HepG2 (cell line): Measurements from ENCODE around the gene UBC. TPM values are rescaled to one million over a fixed set of nuclear protein-coding genes. Genes with fewer than 3 reads are reported as not detected.
A peak's percentile ranks its signal among the peaks of the same experiment; 100 is the strongest.

ENCODE experiments used
- EED ChIP-seq: sonication (generic); formaldehyde crosslinking; IDR thresholded peaks from 2 replicates; pipeline ENCODE4 v1.5.0; 2020; ENCODE audit warnings: mild to moderate bottlenecking, missing genetic modification reagents
- FOXM1 ChIP-seq: sonication (generic); formaldehyde crosslinking; IDR thresholded peaks from 2 replicates; pipeline ENCODE4 v1.5.0; 2020; ENCODE audit warnings: missing genetic modification reagents
- GABPA ChIP-seq, 2 experiments: IDR thresholded peaks; 2 replicates each; pipeline ENCODE4 v1.6.1; 2011 to 2016; ENCODE audit warnings: low read depth in 2 of 2, low read length in 1 of 2, missing biosample characterization in 1 of 2, missing genetic modification characterization in 1 of 2
- MXD3 ChIP-seq: IDR thresholded peaks from 2 replicates; pipeline ENCODE4 v1.6.1; 2016; ENCODE audit warnings: mild to moderate bottlenecking, missing biosample characterization, missing genetic modification reagents
- NFAT5 ChIP-seq: sonication (generic); formaldehyde crosslinking; IDR thresholded peaks from 2 replicates; pipeline ENCODE4 v1.4.0; 2020; ENCODE audit warnings: missing genetic modification reagents
- PAXIP1 ChIP-seq: sonication (generic); formaldehyde crosslinking; conservative IDR thresholded peaks from 2 replicates; pipeline ENCODE4 v1.4.0; 2020; ENCODE audit warnings: mild to moderate bottlenecking, missing genetic modification reagents, moderate library complexity
- POGZ ChIP-seq: sonication (generic); formaldehyde crosslinking; IDR thresholded peaks from 2 replicates; pipeline ENCODE4 v1.4.0; 2020; ENCODE audit warnings: mild to moderate bottlenecking, missing genetic modification reagents
- PTBP1 ChIP-seq: fragments of 200-400 bp; formaldehyde crosslinking; IDR thresholded peaks from 2 replicates; pipeline ENCODE4 v1.6.1; 2018; ENCODE audit warnings: low read length, low read depth; ENCODE audit not compliant: poor library complexity, severe bottlenecking
- SAFB2 ChIP-seq: sonication (generic); formaldehyde crosslinking; IDR thresholded peaks from 2 replicates; pipeline ENCODE4 v1.5.1; 2020; ENCODE audit warnings: missing genetic modification reagents, low read depth, mild to moderate bottlenecking, borderline replicate concordance
- STAT6 ChIP-seq: sonication (generic); formaldehyde crosslinking; IDR thresholded peaks from 2 replicates; pipeline ENCODE4 v1.4.0; 2020; ENCODE audit warnings: missing genetic modification reagents, mild to moderate bottlenecking, borderline replicate concordance
- ZBTB3 ChIP-seq: sonication (generic); formaldehyde crosslinking; IDR thresholded peaks from 2 replicates; pipeline ENCODE4 v1.4.0; 2020; ENCODE audit warnings: low read depth, mild to moderate bottlenecking, moderate library complexity, missing genetic modification reagents, borderline replicate concordance
- ZNF12 ChIP-seq: sonication (generic); formaldehyde crosslinking; IDR thresholded peaks from 2 replicates; pipeline ENCODE4 v1.5.0; 2020; ENCODE audit warnings: missing genetic modification reagents
- ZNF232 ChIP-seq: sonication (generic); formaldehyde crosslinking; IDR thresholded peaks from 2 replicates; pipeline ENCODE4 v1.4.0; 2020; ENCODE audit warnings: missing genetic modification reagents, borderline replicate concordance
- ZNF3 ChIP-seq: IDR thresholded peaks from 2 replicates; pipeline ENCODE4 v1.7.0; 2017; ENCODE audit warnings: inconsistent platforms
- ZNF34 ChIP-seq: sonication (generic); formaldehyde crosslinking; IDR thresholded peaks from 2 replicates; pipeline ENCODE4 v1.4.0; 2020; ENCODE audit warnings: mild to moderate bottlenecking, missing genetic modification reagents, borderline replicate concordance
- polyA plus RNA-seq, 8 experiments: library from polyadenylated mRNA; depleted of rRNA in 3 of 8; stranded (reverse) in 7 of 8; unstranded in 1 of 8; fragments of >200 nt; fragmentation: Illumina TruSeq in 4 of 8; extraction: Trizol in 4 of 8; gene quantifications; 2 replicates each; pipeline versions ENCODE4 v1.2.1 to v1.2.3, GENCODE V29; 2011 to 2016; ENCODE audit warnings: low read depth in 4 of 8, missing spikeins in 1 of 8, mixed read lengths in 1 of 8; ENCODE audit not compliant: insufficient read depth in 1 of 8
- total RNA-seq, 5 experiments: library from RNA; depleted of rRNA; stranded (reverse); fragments of >200 nt; fragmentation: Illumina TruSeq; extraction: Trizol; gene quantifications; 2 replicates each; pipeline ENCODE4 v1.2.3, GENCODE V29; 2016; ENCODE audit warnings: low read depth in 1 of 5
- TF ChIP-seq, protein P1 (sequence below): sonication (generic); formaldehyde crosslinking; IDR thresholded peaks from 2 replicates; pipeline ENCODE4 v1.4.0; 2020; ENCODE audit warnings: mild to moderate bottlenecking, missing genetic modification reagents, borderline replicate concordance

UBC gene
- total and polyA plus RNA-seq, 2 of the 13 experiments (the other 11 are each of a cell fraction or from before 2014, with no cell fraction given) = 805 to 1,432 TPM

DNA sequence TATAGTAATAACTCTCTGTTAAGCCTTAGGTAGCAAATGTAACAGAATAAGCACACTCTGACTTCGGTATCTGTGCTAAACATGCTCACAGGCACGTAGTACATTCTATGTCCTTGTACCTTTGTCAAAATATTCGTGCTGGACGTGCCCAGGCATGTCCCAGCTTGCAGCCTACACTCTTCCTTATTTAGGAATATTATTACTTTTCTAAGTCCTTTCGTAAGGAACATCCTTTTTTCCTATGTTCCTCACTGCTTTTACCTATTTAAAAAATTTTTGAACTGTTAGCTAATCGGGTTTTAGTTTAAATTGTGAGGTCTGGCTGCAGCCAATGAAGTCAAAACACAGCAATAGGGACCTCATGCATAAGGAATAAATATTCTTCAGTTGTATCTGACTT, 24.1 kb upstream of the UBC start (continued):
- no peak for TF ChIP-seq ZNF232 (CRISPR knock-in tag)
- TF ChIP-seq, protein P1, sequence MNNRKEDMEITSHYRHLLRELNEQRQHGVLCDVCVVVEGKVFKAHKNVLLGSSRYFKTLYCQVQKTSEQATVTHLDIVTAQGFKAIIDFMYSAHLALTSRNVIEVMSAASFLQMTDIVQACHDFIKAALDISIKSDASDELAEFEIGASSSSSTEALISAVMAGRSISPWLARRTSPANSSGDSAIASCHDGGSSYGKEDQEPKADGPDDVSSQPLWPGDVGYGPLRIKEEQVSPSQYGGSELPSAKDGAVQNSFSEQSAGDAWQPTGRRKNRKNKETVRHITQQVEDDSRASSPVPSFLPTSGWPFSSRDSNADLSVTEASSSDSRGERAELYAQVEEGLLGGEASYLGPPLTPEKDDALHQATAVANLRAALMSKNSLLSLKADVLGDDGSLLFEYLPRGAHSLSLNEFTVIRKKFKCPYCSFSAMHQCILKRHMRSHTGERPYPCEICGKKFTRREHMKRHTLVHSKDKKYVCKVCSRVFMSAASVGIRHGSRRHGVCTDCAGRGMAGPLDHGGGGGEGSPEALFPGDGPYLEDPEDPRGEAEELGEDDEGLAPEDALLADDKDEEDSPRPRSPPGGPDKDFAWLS (CRISPR knock-in tag) = no peak
- TF ChIP-seq POGZ = no peak
- no peak for TF ChIP-seq MXD3 (CRISPR knock-in tag)
- no peak for TF ChIP-seq FOXM1 (CRISPR knock-in tag)
- TF ChIP-seq PTBP1 = no peak
- 0 out of 2 replicates have a peak, but pooled peaks have one; percentile 19 for TF ChIP-seq PAXIP1 (CRISPR knock-in tag)
- no peak for TF ChIP-seq ZBTB3 (CRISPR knock-in tag)
- 0 out of 2 replicates have a peak, but pooled peaks have one; percentile 8 for TF ChIP-seq STAT6 (CRISPR knock-in tag)
- no peak for TF ChIP-seq ZNF12 (CRISPR knock-in tag)
- no peak for TF ChIP-seq NFAT5 (CRISPR knock-in tag)
- no peak for TF ChIP-seq EED (CRISPR knock-in tag)
- no peak for TF ChIP-seq SAFB2 (CRISPR knock-in tag)
- TF ChIP-seq ZNF3 (CRISPR knock-in tag) = no peak
- no peak for TF ChIP-seq GABPA (IDR thresholded peaks at IDR 0.05; ENCODE audit: low read depth, low read length)
- TF ChIP-seq GABPA (CRISPR knock-in tag; IDR thresholded peaks at IDR 0.05; ENCODE audit: low read depth) = peak; percentile 32; the same call in 1 of the 2 replicates
- no peak for TF ChIP-seq ZNF34 (CRISPR knock-in tag)
